Stimulated activated CD8-positive, alpha-beta memory T cell treated with anti-CD3 and anti-CD28 coated beads, Interleukin-7, amount 100 ng/mL, for 48 hours (primary cell): ENCODE measurements around the gene NKX6-2.
"Not testable (repeated sequence)": the region's sequence is repeated elsewhere in the genome, so short reads cannot be mapped to it uniquely, and the experiment has no call there.

ENCODE experiments used
- DNase-seq, 2 donors: peaks; one replicate each; pipeline ENCODE4 v3.0.0-alpha.2; 2020; ENCODE audit warnings: low read depth in 1 of 2; ENCODE audit errors: extremely low read depth in 1 of 2

Gene NKX6-2

GRCh38 chr10:132799865-132800264, 13.9 kb upstream of the NKX6-2 start:
- DNase-seq = no peak

GRCh38 chr10:132798876-132799275, 12.9 kb upstream of the NKX6-2 start:
- no peak for DNase-seq

- no peak for DNase-seq
Measured at GRCh38 chr10:132798403-132798802, 12.5 kb upstream of the NKX6-2 start.

- DNase-seq = not testable (repeated sequence)
Measured at GRCh38 chr10:132797986-132798385, 12.0 kb upstream of the NKX6-2 start.

GRCh38 chr10:132796846-132797245, 10.9 kb upstream of the NKX6-2 start:
- no peak for DNase-seq

GRCh38 chr10:132793871-132794849, 8.2 kb upstream of the NKX6-2 start:
- DNase-seq = no peak

GRCh38 chr10:132793213-132793612, 7.3 kb upstream of the NKX6-2 start:
- DNase-seq = no peak

- DNase-seq = no peak
Measured at GRCh38 chr10:132792796-132793195, 6.8 kb upstream of the NKX6-2 start.

- DNase-seq = not testable (repeated sequence)
Measured at GRCh38 chr10:132792099-132792498, 6.2 kb upstream of the NKX6-2 start.

- DNase-seq = no peak
Measured at GRCh38 chr10:132790934-132791829, 5.2 kb upstream of the NKX6-2 start.

GRCh38 chr10:132790470-132790869, 4.5 kb upstream of the NKX6-2 start:
- DNase-seq = no peak

GRCh38 chr10:132789659-132790148, 3.8 kb upstream of the NKX6-2 start:
- DNase-seq = no peak

GRCh38 chr10:132788831-132789219, 2.9 kb upstream of the NKX6-2 start:
- no peak for DNase-seq

- DNase-seq = no peak
Measured at GRCh38 chr10:132788180-132788830, 2.4 kb upstream of the NKX6-2 start.

GRCh38 chr10:132787495-132788179, 1.7 kb upstream of the NKX6-2 start:
- DNase-seq = no peak

GRCh38 chr10:132786884-132787494, 1.0 kb upstream of the NKX6-2 start:
- DNase-seq = no peak

GRCh38 chr10:132786476-132786883, 533 bp upstream of the NKX6-2 start:
- no peak for DNase-seq

- DNase-seq = no peak
Measured at GRCh38 chr10:132784866-132785722, 853 bp downstream of the NKX6-2 start.
